CD4-positive, alpha-beta T cell treated with Interleukin-15 for 4 hours (primary cell): ENCODE results near the gene TMEM187.

ENCODE experiments used
- DNase-seq: peaks from one replicate; pipeline ENCODE4 v3.0.0-alpha.2; 2020; ENCODE audit warnings: low spot score

TMEM187 gene, protein sequence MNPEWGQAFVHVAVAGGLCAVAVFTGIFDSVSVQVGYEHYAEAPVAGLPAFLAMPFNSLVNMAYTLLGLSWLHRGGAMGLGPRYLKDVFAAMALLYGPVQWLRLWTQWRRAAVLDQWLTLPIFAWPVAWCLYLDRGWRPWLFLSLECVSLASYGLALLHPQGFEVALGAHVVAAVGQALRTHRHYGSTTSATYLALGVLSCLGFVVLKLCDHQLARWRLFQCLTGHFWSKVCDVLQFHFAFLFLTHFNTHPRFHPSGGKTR

DNA sequence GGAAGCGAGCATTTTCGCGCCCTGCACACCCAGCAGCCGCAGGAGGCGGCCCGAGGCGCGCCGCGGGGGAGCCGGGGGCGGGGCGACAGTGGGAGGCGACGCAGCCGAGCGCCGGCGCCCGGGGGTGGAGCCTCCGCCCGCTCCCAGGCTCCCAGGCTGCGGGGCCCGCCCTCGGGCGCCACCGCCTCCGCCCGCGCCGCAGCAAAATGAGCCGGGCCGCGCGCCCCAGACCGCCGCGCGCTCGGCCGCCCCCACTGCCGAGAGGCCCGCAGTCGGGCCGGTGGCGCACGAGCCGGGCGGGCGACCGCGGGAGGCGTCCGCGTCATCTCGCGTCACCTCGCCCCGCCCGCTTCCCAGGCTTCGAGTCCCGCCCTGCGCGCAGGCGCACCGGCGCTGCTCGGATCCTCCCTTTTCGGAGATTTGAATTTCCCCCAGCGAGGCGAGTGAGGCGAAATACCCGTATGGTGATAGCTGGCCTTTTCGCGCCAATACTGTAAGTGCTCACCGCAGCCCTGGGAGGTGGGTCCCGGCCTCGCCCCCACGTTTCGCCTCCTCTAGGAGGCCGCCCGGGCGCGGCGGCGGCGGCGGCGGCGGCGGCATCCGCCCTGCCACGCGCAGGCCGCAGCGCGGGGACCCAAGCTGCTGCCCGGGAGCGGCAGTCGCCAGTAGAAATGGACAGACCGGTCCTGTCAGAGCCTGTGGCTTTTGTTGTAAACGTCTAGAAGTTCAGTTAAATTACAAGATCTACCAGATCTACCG, at the start of gene TMEM187:
TSS of gene TMEM187 (plus strand) at position 387 of the 759 bp plus-strand sequence. CDS start 9,309 bp downstream, outside the sequence.
- peak; percentile 88 for DNase-seq

DNA sequence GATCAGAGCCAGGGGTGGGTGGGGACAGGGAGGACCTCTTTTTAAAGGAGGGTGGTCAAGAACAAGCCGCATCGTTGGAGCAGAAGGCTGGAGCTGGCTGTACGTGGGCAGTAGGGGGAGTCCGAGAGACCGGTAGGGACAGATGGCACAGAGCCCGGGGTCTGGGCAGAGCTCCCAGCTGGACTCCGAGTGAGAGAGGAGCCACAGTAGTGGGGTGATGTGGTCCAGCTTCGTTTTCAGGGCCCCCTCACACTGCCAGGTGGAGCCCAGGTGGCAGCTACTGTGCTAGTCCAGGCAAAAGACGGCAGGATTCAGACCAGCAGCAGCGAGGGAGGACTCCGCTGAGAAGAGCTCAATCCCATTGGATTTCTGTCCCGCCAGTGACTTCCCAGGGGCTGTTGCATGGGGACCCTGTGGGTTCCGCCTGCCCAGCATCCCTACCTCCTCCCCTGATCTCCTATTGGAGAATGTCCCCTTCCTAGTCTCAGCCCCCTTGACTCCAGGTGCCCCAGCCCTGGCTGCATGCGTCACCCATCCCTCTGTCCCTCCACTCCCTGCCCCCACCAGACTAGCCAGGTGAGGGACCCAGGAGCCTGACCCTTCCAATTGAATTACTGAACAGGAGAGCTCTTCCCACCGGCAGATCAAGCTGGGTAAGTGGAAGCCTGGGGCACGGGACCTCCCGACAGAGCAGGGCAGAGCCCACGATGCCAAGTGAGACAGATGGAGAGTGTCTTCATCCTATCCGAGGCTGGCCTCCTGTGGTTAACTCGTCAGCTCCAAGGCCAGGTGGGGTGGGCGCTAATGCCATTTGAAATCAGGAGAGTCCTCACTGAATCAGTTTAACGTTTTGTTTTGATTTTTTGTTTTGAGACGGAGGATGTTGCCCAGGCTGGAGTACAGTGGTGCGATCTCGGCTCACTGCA, 49.4 kb upstream of the TMEM187 start:
- DNase-seq = no peak

DNA sequence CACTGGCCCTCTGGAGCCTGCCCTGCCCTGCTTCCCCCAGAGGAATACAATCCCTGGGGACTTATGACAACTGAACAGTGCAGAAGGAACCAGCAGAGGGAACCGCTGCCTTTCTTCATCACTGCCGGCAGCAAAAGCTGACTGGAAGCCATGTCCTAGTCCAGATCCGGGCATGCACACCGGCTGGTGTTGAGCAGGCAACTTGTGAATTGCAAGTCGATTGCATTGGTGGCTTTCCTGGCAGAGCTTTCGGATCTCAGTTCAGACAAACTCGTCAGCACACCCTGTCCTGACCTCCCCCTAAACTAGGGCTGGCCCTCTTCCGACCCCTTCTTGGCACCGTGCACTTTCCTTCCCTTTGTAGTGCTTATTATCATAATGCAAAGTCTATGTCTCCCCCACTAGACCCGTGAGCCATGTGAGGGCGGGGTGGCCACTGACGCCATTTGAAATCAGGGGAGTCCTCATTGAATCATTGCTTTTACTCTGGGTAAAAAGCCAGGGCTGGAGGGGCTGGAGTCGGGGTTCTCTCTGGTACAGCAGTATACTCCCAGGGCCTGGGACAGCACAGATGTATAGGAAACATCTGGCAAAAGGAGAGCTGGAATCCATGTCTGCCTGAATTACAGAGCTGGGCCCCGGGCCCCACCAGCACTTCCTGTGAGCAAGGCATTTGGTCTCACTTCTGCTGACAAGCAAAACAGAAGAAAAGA, 48.2 kb upstream of the TMEM187 start:
- peak; percentile 37 for DNase-seq

DNA sequence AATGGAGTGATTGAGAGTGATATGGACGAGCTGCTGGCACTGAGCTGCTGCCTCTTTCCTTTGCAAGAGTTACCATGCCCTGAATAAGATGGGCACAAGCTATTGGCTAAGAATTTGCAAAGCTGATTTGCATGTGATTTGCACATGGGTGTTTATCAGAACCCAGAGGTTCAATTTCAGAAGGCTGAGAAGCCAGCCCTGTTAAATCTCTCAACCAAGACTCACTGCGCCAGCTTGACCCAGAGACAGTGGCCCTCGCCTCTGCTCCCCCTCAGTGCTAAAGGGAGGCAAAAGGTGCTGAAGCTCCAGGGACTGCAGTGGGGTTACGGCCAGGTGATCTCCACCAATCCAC, 47.2 kb upstream of the TMEM187 start:
- DNase-seq = no peak

DNA sequence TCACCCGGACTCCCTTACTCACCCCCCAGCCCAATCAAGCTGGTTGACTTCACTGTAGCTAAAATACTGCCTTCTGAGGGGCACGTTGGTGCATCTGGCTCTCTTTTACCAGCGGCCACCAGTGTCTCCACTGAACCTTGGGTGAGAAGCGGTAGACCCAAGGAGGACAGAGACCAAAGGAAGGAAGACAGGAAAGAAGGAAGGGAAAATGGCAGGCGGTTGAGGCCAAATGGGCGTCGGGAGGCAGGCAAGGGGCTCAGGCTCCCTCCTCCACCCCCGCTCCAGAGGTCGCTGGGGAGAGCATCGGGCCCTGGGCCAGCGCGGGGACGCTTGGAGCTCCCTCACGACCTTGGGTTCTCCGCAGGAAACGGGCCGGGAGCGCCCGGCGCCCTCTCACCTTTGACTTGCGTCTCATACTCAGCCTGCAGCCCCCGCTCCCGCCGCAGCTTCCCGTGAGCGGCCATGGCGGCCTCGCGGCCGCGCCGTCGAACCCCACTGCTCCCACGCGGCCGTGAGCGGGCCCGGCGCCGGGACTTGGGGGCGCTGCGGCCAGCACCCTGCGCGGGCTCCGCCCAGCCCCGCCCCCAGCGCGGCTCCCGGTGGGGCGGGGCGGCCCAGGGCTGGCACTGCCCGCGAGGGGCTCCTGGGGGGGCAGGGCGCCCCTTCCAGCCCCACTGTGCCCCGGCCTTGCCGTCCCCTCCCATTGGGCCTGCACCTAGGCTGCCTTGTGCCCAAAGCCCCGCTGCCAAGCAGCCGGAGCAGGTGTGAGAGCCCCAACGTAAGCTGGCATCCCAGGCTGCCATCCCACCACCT, 46.6 kb upstream of the TMEM187 start, which contains the start of gene ARHGAP4:
TSS of gene ARHGAP4 (minus strand) at position 526 of the 813 bp plus-strand sequence. CDS start at position 464, 62 bp downstream.
- DNase-seq = peak; percentile 28

DNA sequence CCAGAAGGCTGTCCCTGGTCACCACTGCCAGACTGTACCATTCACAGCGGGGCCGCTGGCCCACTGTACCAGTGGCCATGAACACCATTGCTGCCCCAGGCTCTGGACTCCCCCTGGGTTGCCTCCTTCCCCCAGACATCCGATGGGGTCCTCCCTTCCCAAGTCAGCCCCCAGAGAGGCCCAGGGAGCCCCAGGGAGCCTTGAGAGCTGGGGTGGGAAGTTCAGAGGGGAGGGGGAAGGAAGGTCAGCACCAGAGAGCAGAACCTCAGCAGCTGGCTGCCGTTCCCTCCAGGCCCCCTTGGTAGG, 46.0 kb upstream of the TMEM187 start:
- no peak for DNase-seq

DNA sequence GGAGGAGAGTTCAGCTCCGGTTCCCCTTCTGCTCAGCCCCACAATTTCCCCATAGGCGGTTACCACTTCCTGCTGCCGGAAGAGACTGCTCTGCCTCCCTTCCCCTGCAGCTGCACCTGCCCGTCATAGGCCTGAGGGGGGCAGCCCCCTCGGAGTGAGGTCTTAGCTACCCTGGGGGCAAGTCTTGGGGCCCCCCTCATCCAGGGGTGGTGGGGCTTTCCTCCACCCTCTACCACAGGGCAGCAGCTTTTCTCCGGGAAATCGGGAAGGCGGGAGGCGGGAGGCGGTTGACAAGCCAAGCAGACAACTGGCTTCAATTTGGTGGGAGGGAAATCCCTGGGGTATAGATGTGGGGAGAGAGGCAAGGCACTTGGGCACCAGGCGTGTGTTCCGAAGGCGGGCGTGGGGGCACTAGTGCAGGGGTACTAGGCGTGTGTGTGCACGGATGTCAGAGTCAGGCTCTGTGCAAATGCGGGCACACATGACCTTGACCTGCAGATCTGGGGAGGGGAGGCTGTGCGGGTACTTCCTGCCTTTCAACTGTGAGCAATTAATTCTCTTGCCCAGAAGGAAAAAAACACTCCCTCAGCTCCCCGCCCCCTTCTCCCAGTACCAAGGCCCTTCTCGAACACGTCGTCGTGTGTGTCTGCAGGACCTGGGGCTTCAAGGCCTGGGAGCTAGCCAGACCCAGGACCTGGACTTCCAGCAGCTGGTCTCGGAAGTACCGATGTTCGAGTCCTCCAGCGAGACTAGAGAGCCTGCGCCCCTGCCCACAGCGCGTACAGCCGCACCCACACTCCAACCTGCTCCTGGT, 45.5 kb upstream of the TMEM187 start:
- DNase-seq = peak; percentile 78

DNA sequence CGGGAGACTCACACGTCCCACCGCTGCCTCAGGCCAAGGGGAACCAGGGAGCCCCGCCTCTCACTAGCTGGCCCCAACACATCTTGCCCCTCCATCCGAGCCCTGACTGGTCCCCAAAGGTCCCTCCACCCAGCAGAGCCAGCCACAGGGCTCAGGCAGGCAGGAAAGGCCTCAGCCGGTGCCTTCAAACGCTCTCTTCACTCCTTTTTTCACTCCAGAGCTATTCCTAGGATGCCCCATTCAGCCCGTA, 45.0 kb upstream of the TMEM187 start:
- DNase-seq = no peak

DNA sequence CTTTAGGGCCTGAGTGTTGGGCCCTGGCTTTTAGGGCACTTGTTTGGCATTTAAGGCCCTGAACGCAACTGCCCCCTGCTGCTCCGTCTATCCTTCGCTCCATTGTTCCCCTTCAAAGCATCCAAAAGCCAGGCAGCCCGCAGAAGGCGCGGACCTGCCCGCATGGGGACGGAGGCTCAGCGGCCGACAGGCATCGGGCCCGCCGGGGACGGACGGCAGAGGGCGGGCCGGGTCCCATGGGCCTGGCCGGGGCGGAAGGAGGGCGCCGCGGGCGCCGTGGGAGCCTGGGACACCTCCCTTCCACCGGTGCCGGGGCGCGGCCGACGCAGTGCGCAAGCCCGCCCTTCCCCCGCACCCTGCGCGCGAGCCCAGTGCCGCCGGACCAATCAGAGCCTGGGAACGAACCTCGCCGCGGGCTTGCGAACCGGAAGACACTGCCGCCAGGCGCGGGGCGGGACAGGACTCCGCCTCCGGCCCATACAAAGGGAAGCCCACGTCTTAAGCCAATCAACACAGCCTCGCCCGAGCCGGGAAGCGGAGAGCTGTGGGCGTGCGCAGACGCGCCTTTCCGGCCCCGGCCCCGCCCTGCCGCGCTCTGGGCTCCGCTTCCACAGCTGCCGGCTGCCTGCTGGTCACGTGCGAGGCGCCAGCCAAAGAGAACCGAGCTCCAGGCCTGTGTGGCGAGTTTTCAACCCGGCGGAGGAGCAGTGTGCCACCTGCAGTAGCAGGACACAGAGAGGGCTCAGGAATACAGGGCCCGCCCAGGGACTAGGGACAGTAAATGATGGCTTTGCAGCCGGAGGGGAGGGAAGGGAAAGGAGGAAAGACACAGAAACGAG, 44.4 kb upstream of the TMEM187 start:
- DNase-seq = peak; percentile 94

DNA sequence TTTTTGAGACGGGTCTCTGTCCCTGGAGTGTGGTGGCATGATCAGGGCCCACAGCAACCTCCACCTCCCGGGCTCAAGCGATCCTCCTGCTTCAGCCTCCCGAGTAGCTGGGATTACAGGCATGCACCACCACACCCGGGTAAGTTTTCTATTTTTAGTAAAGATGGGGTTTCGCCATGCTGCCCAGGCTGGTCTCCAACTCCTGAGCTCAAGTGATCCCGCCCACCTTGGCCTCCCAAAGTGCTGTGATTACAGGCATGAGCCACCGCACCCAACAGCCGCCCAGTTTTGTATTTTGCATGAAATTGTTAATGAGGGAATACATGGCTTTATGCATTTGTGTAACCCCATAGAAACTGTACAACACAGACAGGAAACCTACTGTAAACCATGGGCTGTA, 43.7 kb upstream of the TMEM187 start:
- no peak for DNase-seq

DNA sequence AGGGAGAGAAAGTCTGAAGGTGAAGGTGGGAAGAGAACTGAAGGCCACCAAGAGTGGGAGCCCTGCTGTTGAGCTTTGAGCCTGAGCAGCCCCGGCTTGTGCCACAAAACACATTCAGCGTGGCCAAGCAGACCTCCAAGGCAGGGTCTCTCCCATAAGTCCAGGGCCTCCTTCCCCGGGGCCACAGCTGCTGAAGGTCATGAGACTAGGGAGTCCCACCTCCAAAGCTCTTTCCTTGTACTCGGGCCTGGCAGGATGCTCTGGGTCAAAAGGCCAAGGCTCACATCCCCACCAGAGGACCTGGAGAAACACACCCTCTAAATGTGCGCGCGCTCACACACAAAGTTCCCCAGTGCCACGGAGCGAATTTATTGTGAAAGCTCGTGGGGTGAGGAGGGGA, 43.0 kb upstream of the TMEM187 start:
- no peak for DNase-seq

DNA sequence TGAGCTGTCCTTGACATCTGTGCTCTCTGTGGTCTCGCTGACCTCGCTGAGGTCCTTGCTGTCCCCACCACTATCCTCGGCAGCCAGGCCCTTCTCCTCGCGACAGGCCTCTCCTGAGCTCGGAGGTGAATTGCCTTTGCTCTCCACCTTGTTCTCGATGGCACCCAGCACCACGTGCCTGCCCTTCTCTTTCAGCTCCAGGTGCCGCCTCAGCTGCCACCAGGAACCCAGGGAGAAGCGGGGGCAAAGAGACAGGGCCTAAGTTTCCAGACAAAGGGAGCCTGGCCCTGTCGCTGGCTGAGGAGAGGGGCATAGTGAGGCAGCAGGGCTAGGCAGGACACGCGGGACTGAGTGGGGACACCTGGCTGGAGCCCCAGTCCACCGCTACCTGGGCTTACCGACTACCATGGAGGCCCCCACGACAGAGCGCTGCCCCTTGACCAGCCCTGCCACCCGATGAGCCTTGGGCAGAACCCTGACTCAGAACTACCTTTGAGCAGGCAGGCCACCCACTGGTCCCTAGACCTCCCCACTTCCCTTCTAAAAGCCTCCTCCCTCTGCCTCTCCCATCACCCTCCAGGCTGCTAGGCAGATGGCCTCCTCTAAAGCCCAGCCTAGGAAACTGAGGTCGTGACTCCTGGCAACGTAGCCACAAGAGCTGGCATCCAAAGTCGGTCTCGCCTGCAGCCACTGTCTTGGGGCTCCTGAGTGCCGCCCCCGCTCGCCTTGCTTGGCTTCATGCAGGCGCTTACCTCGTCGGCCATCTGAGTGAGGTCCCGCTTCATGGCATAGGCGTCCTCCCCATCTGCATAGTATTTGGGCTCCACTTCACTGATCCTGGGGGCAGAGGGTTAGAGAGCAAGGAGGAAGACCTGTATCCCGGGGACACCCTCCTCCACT, 42.3 kb upstream of the TMEM187 start:
- no peak for DNase-seq

DNA sequence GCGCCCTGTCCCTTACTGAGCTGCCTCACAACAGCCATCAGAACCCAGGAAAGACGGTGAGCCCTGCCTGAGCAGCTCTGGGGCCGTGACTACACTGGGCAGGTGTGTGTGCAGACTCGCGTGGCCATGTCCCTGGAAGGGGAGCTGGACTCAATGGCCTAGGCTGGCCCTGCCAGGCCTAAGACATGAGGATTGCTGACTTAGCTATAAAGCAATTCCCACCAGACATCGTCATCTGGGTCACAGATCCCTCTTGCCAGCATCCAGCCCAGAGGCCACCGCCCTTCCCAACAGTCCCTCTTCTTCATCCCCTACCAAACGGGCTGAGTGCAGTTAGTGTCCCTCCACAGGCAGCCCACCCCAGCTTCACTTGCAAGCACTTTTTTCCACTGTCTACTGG, 41.4 kb upstream of the TMEM187 start:
- DNase-seq = no peak

DNA sequence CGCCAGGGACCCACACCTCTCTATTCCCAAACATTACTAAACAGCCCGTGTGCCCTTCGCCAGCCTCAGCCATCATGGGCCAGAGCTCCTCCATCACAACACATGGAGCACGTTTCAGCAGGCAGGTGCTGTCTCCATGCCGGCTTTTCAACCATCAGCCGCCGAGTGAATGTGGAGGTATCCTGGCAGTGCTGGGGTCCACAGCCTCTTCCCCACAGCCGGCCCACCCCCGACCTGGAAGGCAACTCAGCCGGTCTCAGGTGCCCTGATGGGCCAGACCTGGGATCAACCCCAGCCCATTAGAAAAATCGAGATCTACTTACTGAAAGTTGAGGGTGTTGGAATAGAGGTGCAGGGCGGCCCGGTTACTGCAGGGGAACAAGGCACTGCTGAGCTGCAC, 40.8 kb upstream of the TMEM187 start:
- no peak for DNase-seq

DNA sequence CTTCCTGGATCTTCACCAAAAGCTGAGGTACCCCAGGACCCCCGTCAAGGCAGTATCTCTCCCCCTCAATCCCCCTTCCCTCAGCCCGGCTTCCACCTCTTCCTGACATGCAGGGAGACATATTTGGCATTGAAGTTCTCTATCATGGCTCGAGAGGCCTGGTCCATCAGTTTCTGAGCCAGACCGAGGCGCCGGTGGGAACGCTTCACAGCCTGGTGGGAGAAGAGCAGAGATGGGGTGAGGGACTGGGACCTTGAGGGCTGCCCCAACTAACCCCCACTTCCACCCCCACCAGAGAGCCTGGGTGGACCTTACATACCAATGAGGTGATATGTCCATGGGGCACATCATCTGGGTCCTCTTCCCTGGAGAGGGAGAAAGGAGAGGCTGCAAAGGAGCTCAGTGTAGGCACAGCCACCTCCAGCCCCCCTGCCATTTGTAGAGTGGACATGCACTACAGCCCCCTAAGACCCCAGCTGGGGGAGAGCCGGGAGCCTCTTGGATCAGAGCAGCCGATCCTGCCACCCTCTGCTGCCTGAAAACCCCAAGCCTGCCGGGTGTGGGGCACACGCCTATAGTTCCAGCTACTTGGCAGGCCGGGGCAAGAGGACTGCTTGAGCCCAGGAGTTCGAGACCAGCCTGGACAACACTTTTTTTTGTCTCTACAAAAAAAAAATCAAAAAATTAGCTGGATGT, 40.2 kb upstream of the TMEM187 start:
- DNase-seq = no peak

DNA sequence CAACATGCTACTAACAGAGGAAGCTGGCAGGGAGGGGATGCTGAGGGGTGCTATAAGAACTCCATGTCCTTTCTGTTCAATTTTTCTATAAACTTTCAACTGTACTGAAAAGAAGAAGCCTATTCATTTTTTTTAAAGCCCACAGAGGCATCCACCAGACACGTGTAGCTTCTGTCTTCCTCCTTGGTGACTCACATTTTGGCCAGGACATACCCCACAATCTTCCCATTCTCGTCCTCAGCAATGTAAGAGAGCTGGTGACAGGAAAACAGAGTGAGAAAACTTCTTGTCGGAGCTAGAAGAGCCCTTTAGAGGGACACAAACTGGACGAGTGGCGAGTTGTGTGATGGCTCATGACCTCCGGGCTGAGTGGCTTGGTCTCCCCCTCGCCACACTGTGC, 38.8 kb upstream of the TMEM187 start:
- DNase-seq = no peak

DNA sequence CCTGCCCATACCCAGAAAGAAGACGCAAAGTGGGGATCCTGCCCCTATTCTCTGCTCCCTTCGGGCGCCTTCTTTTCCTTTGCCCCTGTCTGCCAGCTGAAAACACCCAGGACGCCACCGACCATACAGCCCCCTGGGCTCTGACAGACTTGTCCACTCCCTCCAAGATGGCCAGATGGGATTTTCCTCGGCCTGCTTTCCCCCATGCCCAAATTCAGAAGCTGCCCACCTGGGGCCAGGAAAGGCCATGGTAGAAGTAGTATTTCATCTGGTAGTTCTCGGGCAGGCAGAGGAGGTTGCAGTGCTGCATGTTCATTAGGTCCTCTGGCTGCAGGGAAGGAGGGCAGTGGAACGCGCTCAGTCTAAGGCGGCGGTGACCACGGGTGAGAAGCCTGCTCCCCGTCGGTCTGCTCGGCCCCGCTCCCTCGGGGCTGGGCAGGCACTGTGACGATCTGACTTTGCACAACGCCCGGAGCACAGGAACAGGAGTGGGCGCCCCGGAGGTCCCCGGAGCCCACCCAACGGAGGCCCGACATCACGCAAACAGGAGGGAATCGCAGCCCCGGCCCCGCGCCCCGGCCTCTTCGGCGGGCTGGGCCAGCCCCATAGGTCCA, 38.3 kb upstream of the TMEM187 start:
- DNase-seq = no peak
